GM20000 (cell line): ENCODE data around the gene NUDT8.
A peak's percentile ranks its signal among the peaks of the same experiment; 100 is the strongest.
"Not testable (repeated sequence)": the region's sequence is repeated elsewhere in the genome, so short reads cannot be mapped to it uniquely, and the experiment has no call there.

Experiments
- DNase-seq: peaks from one replicate; pipeline ENCODE4 v3.0.0; 2012; ENCODE audit warnings: low spot score
- TF ChIP-seq, protein P1 (sequence below): IDR thresholded peaks from 2 replicates; pipeline ENCODE4 v1.5.1; 2012; ENCODE audit warnings: mild to moderate bottlenecking, control low read depth; ENCODE audit errors: extremely low read depth, missing control alignments

NUDT8 gene

DNA sequence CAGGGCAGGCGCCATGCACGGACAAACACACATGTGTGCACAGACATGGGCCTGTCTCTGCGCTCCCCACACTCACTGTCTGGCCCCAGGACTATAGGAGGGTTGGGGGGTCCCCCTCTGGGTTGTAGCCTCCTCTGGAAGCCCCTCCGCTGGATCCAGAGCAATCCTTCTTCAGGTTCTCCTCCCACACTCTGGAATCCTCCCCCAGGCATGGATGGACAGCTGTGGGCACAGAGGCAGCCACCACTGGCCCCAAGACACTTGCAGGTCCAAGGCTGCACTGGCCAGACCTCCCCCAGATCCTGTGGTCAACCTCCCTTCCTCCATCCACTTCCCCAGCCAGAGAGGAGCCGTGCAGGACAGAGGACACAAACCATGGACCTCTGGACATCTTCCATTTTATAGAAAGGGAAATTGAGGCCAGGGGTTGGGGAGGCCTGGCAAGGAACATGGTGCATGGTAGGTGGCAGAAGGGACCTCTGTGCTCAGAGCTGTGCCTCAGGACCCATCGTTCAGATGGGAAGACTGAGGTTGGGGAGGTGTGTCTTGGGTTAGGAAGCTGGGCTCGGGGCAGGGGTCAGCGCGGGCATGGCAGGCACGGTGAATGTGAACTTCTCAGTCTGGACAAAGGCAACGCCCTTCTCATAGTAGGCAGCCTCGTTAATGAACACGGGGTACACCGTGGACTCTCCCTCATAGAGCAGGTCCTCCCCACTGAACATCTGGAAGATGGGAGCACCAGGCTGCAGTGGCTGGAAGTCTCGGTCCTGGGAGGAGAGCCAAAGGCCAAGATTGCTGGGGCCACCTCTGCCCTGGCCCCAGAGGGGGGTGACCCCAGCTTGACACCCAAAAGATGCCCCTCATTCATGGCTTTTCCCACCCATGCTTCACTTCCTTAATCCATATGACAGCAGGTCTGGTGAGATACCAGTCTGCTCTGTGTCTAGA lies 12.7 kb upstream of the NUDT8 start:
- TF ChIP-seq, protein P1, sequence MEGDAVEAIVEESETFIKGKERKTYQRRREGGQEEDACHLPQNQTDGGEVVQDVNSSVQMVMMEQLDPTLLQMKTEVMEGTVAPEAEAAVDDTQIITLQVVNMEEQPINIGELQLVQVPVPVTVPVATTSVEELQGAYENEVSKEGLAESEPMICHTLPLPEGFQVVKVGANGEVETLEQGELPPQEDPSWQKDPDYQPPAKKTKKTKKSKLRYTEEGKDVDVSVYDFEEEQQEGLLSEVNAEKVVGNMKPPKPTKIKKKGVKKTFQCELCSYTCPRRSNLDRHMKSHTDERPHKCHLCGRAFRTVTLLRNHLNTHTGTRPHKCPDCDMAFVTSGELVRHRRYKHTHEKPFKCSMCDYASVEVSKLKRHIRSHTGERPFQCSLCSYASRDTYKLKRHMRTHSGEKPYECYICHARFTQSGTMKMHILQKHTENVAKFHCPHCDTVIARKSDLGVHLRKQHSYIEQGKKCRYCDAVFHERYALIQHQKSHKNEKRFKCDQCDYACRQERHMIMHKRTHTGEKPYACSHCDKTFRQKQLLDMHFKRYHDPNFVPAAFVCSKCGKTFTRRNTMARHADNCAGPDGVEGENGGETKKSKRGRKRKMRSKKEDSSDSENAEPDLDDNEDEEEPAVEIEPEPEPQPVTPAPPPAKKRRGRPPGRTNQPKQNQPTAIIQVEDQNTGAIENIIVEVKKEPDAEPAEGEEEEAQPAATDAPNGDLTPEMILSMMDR = no peak
- DNase-seq = no peak

DNA sequence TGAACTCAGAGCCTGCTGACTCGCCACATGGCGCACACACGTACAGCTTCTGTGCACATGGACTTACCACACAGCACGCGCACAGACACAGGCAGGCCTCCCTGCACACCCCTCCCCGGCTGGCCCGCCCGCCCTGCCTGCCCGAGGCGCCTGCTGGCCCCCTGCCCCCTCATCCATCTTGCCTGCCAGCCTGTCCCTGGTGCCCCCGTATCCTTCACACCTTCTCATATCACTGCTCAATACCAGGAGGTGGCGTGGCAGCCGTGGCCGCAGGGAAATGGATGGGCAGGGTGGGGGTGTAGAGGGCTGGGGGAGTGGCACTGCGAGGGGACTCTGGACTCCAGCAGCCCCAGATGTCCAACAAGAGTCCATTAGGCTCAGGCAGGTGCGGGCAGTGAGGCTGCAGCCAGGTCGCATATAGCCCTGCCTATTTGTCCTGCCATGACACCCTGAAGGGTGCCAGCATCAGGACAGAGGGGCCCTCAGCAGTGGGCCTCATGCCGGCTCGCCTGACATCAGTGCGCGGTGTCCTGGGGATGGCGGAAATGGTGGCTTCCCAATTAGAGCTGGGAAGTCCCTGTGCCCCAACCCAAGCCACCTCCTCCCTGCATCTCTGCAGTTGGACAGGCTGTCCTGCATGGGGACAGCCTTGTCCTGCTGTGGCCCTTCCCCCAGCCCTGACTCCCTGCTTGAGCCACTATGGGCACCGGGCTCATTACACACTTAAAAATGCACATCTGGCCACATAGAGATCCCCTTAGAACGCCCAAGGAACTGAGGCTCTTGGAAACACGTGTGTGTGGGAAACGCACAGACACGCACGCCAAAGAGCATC lies 11.8 kb upstream of the NUDT8 start:
- TF ChIP-seq, protein P1 = no peak
- no peak for DNase-seq

DNA sequence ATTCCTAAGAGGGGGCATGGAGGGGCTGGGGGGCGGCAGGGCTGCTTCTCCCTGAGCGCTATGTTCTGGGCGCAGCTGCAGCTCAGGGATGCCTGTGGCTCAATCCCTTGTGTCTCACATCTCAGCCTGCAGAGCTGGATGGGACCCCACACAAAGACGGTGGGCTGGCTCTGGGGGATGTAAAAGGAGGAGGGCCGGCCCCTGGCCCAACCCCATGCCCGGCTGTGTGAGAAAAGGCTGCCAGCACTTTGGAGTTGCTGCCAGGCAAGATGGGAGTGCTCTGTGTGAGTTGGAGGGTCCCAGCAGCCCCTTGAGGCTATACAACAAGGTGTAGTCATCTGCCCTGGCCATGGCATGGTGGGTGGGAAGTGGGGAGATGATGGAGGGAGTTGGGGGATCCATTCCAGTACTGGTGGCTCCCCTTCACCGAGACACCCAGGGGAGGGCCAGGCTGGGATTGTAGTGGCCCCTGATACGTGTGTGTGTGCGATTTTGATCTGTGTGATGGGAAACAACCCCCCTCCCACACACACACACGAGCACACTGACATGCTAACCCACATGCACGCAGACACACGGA lies 11.1 kb upstream of the NUDT8 start:
- TF ChIP-seq, protein P1 = no peak
- DNase-seq = no peak

DNA sequence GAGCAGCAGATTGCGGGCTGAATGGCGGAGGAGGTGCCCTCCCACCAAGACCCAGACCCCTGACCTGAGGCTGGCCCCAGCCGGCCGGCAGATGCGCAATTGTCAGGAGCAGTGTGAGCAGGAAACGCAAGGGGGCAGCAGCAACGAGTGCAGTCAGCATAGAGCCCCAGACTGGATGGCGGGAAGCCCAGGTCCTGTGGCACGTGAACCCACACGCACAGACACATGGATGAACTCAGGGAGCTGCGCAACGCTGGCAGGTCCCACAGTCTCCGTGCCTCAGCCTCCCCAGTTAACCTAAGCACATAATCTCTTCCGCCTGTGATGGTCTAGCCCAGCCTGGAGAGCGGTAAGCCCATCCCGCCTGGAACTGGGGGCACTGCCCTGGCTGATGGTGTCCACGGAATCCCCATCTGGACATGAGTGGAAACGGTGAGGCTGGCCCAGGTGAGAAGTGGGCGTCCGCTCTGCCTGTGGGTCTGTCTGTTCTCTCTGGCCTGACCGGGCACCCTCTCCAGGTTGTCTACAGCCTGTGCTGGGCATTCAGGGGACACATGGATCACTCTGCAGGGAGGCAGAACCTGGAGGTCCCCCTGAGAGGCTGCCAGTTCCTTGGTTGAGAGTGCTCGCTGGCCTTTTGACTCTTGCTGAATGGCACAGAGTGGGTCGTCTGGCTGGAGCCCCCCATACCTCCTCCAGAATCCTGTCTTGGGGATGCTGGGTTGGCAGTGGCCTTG lies 10.5 kb upstream of the NUDT8 start:
- peak; percentile 81 for DNase-seq
- TF ChIP-seq, protein P1 = peak; percentile 76

DNA sequence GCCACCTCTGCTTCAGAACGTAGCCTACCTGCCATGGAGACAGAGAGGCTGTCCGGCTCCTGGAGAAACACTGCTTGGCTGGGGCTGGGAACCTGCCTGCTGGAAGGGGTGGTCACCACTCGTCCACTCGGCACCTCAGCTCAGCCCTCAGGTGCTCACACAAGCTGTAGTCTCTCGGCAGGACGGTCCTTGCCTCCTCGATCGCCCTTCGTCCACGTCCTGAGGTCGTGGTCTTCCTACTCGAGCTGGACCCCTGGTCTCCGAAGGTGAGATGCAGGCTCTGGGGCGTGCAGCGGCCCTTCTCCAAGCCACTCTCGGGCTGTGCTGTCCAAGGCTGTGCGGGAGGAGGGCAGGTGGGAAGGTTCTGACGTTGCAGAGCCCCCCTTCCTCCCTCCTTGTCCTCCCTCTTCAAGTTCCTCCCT lies 9.7 kb upstream of the NUDT8 start, which contains the start of gene TBX10:
TBX10 (minus strand) TSS at position 326 of the 422 bp plus-strand sequence; CDS start at position 35, 291 bp downstream.
- TF ChIP-seq, protein P1 = no peak
- no peak for DNase-seq

DNA sequence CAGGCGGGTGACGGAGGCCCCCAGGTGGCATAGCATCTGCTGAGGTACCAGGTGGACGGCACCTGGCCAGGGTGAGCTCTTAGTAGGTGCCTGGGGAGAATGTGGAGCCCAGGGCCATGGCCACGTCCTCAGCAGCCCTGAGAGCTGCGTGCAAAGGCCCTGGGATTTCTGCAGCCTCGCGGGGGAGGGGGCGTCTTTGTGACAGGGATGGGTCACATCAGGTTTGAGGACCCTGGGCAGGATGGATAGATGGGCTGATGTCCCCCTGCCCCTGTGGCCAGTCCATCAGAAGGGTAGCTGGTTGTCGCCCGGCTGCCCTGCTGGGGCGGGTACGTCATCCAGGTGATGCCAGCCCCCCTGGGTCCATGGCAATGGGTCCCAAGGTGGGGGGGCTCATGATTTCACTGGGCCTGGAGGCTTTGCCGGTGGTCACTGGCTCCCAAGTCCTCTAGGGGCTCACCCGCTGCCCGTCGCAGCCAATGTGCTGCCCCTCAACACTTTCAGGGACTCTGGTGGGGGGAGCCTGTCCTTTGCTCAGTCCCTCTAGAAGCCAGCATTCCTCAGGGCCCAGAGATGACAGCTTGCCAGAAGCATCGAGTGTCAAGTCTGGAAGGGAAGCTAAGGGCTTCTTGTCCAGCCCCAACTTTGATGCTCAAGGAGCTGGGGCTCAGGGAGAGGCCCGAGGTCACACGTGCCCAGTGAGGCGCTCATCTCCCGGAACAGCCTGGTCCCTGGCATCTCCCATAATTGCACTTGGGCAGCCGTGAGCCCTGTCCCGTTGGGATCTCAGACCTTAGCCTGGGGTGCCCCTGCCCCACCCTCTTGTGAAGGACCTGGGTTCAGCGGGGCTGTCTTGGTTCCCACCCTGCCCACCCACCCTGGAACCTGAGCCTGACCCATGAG lies 9.0 kb upstream of the NUDT8 start:
- no peak for DNase-seq
- TF ChIP-seq, protein P1 = no peak

DNA sequence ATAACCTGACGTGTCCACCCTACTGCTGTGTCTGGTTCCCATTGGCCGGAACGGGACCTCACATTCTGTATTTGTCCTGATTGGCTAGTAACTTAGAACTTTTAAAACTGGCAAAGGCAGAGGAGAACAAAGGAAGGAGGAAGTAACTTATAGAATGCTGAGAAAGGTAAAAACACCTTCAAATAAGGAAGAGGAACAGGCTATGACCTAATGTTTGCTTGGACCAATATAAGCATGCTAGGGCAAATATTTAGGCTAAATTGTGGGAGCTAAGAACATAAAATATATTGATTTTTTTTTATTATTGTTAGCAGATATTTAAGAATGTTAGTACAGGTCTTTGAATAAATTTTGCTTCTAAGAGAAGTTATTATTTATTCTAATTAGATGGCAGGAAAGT lies 7.7 kb upstream of the NUDT8 start:
- DNase-seq = not testable (repeated sequence)
